Measurements from ENCODE around the gene CDK19.

DNA sequence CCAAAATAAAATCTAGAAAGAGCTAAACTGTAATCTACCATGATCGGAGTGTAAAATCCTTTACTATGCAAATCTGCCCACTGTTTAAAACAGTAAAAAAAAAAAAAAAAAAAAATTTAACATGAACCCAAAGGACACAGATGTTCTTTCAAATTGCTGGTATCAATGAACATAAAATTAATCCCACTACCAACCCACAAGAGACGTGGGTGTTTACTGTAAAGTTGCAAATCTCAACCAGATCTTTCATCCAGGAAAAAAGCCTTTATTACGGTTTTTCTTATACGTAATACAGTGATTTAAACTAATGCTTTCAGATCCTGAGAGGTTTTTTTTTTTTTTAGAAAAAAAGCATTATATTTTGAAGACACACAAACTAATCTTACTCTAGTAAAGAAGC is 2.5 kb downstream of the CDK19 start:
- no peak for TF ChIP-seq CTCF (IDR thresholded peaks at IDR 0.05)
- TF ChIP-seq ZFX (IDR thresholded peaks at IDR 0.05; ENCODE audit: borderline replicate concordance), result no peak

Data from 22Rv1 (cell line).